ENCODE measurements around the gene CA12.

The CA12 gene

GRCh38 chr15:63372018-63372705 is 9.5 kb downstream of the CA12 start:
- Histone ChIP-seq H3K79me1 (ENCODE audit: low read length) (peaks cover 2% of the 10 kb centered on the region), H3K4ac (ENCODE audit: low read depth, low read length) (no peak overlapping the region), H3K79me2 (ENCODE audit: control insufficient read depth, insufficient read depth, low read length) (peaks cover 2% of the 10 kb centered on the region), H2BK15ac (replicated peaks; ENCODE audit: low read depth) (no peak overlapping the region), H2BK5ac (ENCODE audit: low read length) (no peak overlapping the region), H3K9ac (ENCODE audit: low read length) (no peak overlapping the region), H4K8ac (ENCODE audit: low read depth, low read length) (no peak overlapping the region), H2AK5ac (ENCODE audit: low read length) (no peak overlapping the region), H3K4me3 (ENCODE audit: low read length) (no peak overlapping the region), H3K4me1 (ENCODE audit: control insufficient read depth, low read depth, low read length) (no peaks in the 10 kb centered on the region), H3K23ac (ENCODE audit: low read length) (peak overlapping the region; percentile 50), H3K27ac (ENCODE audit: low read depth, low read length) (no peak overlapping the region), H3K27me3 (ENCODE audit: insufficient read depth, low read length, poor library complexity) (no peaks in the 10 kb centered on the region), H3K56ac (ENCODE audit: low read length) (no peak overlapping the region), H3K36me3 (ENCODE audit: control insufficient read depth, insufficient read depth, low read length) (no peaks in the 10 kb centered on the region), H4K5ac (ENCODE audit: low read length) (no peak overlapping the region), H3K4me2 (ENCODE audit: low read length) (no peak overlapping the region), H2BK120ac (ENCODE audit: low read depth, low read length) (no peak overlapping the region), H3K18ac (ENCODE audit: low read length) (no peak overlapping the region)
- DNase-seq, result no peak
- WGBS (ENCODE audit: extremely low coverage, insufficient coverage, low lambda C conversion rate), result no CpG with 5 or more reads among the region's 12 CpGs

DNA sequence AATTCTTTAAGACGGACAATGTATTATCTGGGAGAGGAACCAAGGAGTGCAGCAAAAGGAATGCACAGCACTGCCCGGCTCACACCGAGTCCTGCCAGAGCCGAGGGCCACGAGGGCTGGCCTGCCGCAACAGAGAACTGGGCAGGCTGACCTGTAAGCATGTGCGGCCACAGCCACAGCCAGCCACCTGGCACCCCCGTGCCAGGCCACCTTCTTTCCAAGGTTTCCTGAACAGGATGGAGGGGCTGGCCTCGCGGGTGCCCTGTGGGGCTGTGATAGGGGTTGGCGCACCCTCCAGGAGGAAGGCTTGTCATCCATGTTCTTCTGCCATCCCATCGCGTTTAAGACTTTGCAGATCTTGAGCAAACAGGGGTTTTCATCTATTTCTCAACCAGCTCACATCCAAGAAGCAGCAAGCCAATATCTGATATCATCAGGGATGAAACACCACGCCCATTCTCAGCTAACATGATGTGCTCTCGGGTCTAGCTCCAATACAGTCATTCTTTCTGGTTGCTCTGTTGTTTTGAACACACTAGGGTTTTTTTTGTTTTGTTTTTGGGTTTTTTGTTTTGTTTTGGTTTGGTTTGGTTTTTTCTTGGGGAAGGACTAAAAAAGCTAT is 10.2 kb downstream of the CA12 start:
- no peak overlapping the region for H4K8ac ChIP-seq (ENCODE audit: low read depth, low read length)
- no peak overlapping the region for H2AK5ac ChIP-seq (ENCODE audit: low read length)
- H3K4ac ChIP-seq (ENCODE audit: low read depth, low read length), result no peak overlapping the region
- H3K9ac ChIP-seq (ENCODE audit: low read length), result no peak overlapping the region
- no peak overlapping the region for H3K4me3 ChIP-seq (ENCODE audit: low read length)
- H3K79me1 ChIP-seq (ENCODE audit: low read length), result peaks cover 2% of the 10 kb centered on the region
- no peaks in the 10 kb centered on the region for H3K4me1 ChIP-seq (ENCODE audit: control insufficient read depth, low read depth, low read length)
- no peak for DNase-seq
- no peak overlapping the region for H3K4me2 ChIP-seq (ENCODE audit: low read length)
- no peak overlapping the region for H3K56ac ChIP-seq (ENCODE audit: low read length)
- H3K79me2 ChIP-seq (ENCODE audit: control insufficient read depth, insufficient read depth, low read length), result no peaks in the 10 kb centered on the region
- no peak overlapping the region for H2BK120ac ChIP-seq (ENCODE audit: low read depth, low read length)
- no peak overlapping the region for H3K27ac ChIP-seq (ENCODE audit: low read depth, low read length)
- H3K23ac ChIP-seq (ENCODE audit: low read length), result no peak overlapping the region
- no peak overlapping the region for H2BK5ac ChIP-seq (ENCODE audit: low read length)
- no CpG with 5 or more reads among the region's 15 CpGs for WGBS (ENCODE audit: extremely low coverage, insufficient coverage, low lambda C conversion rate)
- no peaks in the 10 kb centered on the region for H3K27me3 ChIP-seq (ENCODE audit: insufficient read depth, low read length, poor library complexity)
- no peaks in the 10 kb centered on the region for H3K36me3 ChIP-seq (ENCODE audit: control insufficient read depth, insufficient read depth, low read length)
- H3K18ac ChIP-seq (ENCODE audit: low read length), result peak overlapping the region; percentile 11
- no peak overlapping the region for H2BK15ac ChIP-seq (replicated peaks; ENCODE audit: low read depth)
- no peak overlapping the region for H4K5ac ChIP-seq (ENCODE audit: low read length)

DNA sequence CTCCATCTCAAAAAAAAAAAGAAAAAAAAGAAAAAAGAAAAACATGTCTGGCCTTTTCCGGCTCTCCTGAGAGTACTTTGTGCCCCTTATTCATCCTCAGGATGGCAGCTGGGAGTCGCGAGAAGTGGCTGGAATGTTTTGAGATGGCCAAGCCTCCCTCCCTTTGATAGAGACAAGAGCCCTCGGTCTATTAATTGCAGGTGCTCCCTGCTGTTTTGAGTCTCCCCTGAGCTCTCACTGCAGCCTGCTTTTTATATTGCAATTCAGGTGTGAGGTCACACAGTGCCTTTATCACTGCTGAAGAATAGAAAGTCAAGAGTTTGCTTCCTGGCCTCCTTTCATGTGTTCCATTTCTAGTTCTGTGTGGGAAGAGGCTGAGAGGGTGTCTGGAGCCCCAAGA is 10.9 kb downstream of the CA12 start:
- H4K8ac ChIP-seq (ENCODE audit: low read depth, low read length), result no peak overlapping the region
- no peak overlapping the region for H3K4ac ChIP-seq (ENCODE audit: low read depth, low read length)
- no CpG with 5 or more reads among the region's 4 CpGs for WGBS (ENCODE audit: extremely low coverage, insufficient coverage, low lambda C conversion rate)
- H3K23ac ChIP-seq (ENCODE audit: low read length), result no peak overlapping the region
- H2BK120ac ChIP-seq (ENCODE audit: low read depth, low read length), result no peak overlapping the region
- no peak overlapping the region for H2BK5ac ChIP-seq (ENCODE audit: low read length)
- no peak overlapping the region for H2AK5ac ChIP-seq (ENCODE audit: low read length)
- H3K4me1 ChIP-seq (ENCODE audit: control insufficient read depth, low read depth, low read length), result no peaks in the 10 kb centered on the region
- H3K4me3 ChIP-seq (ENCODE audit: low read length), result no peak overlapping the region
- no peaks in the 10 kb centered on the region for H3K27me3 ChIP-seq (ENCODE audit: insufficient read depth, low read length, poor library complexity)
- no peak overlapping the region for H3K56ac ChIP-seq (ENCODE audit: low read length)
- no peaks in the 10 kb centered on the region for H3K36me3 ChIP-seq (ENCODE audit: control insufficient read depth, insufficient read depth, low read length)
- H3K27ac ChIP-seq (ENCODE audit: low read depth, low read length), result no peak overlapping the region
- H3K9ac ChIP-seq (ENCODE audit: low read length), result no peak overlapping the region
- no peak overlapping the region for H4K5ac ChIP-seq (ENCODE audit: low read length)
- H3K18ac ChIP-seq (ENCODE audit: low read length), result no peak overlapping the region
- no peaks in the 10 kb centered on the region for H3K79me2 ChIP-seq (ENCODE audit: control insufficient read depth, insufficient read depth, low read length)
- H3K79me1 ChIP-seq (ENCODE audit: low read length), result peaks cover 2% of the 10 kb centered on the region
- H3K4me2 ChIP-seq (ENCODE audit: low read length), result no peak overlapping the region
- no peak overlapping the region for H2BK15ac ChIP-seq (replicated peaks; ENCODE audit: low read depth)
- no peak for DNase-seq

DNA sequence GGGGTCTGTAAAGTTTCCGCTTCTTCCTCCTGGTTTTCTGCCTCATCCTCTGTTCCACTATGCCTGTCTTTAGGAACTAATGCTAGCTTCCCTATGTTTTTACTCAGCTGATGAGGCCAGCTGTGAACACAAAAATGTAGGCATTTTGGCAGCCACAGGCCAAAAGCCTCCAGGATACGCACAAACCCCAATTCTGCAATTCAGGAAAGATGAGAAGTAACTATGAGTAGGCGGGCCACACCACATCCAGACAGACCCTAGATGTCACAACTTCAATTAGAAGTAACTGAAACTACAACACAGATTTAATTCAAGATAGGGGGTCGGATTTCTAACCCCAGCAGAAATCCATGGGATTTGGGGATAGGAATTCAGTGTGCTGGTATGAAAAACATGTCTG is 11.9 kb downstream of the CA12 start:
- WGBS (ENCODE audit: extremely low coverage, insufficient coverage, low lambda C conversion rate), result no CpG with 5 or more reads among the region's 4 CpGs
- Histone ChIP-seq H3K18ac (ENCODE audit: low read length) (no peak overlapping the region), H3K27ac (ENCODE audit: low read depth, low read length) (no peak overlapping the region), H3K27me3 (ENCODE audit: insufficient read depth, low read length, poor library complexity) (no peaks in the 10 kb centered on the region), H4K8ac (ENCODE audit: low read depth, low read length) (no peak overlapping the region), H3K9ac (ENCODE audit: low read length) (no peak overlapping the region), H3K79me2 (ENCODE audit: control insufficient read depth, insufficient read depth, low read length) (no peaks in the 10 kb centered on the region), H2BK5ac (ENCODE audit: low read length) (no peak overlapping the region), H3K79me1 (ENCODE audit: low read length) (peaks cover 2% of the 10 kb centered on the region), H3K4me1 (ENCODE audit: control insufficient read depth, low read depth, low read length) (no peaks in the 10 kb centered on the region), H3K36me3 (ENCODE audit: control insufficient read depth, insufficient read depth, low read length) (no peaks in the 10 kb centered on the region), H2BK120ac (ENCODE audit: low read depth, low read length) (no peak overlapping the region), H3K56ac (ENCODE audit: low read length) (no peak overlapping the region), H3K4me3 (ENCODE audit: low read length) (no peak overlapping the region), H3K4me2 (ENCODE audit: low read length) (no peak overlapping the region), H4K5ac (ENCODE audit: low read length) (no peak overlapping the region), H3K23ac (ENCODE audit: low read length) (no peak overlapping the region), H2BK15ac (replicated peaks; ENCODE audit: low read depth) (no peak overlapping the region), H3K4ac (ENCODE audit: low read depth, low read length) (no peak overlapping the region), H2AK5ac (ENCODE audit: low read length) (no peak overlapping the region)
- DNase-seq, result no peak

DNA sequence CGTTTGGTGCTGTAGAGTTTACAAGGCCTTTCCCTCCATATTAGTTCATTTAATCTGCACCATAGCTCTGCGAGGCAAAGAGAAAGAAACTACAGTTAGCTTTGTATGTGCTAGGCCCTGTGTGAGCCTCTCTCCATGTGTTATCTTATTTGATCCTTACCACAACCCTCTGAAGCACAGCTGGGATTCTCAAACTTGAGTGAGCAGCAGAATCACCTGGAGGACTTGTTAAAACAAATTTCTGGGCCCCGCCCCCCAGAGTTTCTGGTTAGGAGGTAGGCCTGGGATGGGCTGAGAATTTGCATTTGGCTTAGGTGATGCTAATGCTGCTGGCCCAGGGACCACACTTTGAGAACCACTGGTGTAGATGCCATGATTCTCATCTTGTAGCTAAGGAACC is 12.3 kb downstream of the CA12 start:
- Histone ChIP-seq H2BK120ac (ENCODE audit: low read depth, low read length) (no peak overlapping the region), H3K79me1 (ENCODE audit: low read length) (peaks cover 2% of the 10 kb centered on the region), H3K4me1 (ENCODE audit: control insufficient read depth, low read depth, low read length) (no peaks in the 10 kb centered on the region), H3K23ac (ENCODE audit: low read length) (no peak overlapping the region), H2BK5ac (ENCODE audit: low read length) (no peak overlapping the region), H2AK5ac (ENCODE audit: low read length) (no peak overlapping the region), H3K27me3 (ENCODE audit: insufficient read depth, low read length, poor library complexity) (no peaks in the 10 kb centered on the region), H2BK15ac (replicated peaks; ENCODE audit: low read depth) (no peak overlapping the region), H4K5ac (ENCODE audit: low read length) (no peak overlapping the region), H3K36me3 (ENCODE audit: control insufficient read depth, insufficient read depth, low read length) (no peaks in the 10 kb centered on the region), H4K8ac (ENCODE audit: low read depth, low read length) (no peak overlapping the region), H3K56ac (ENCODE audit: low read length) (no peak overlapping the region), H3K4me2 (ENCODE audit: low read length) (no peak overlapping the region), H3K4ac (ENCODE audit: low read depth, low read length) (no peak overlapping the region), H3K18ac (ENCODE audit: low read length) (no peak overlapping the region), H3K9ac (ENCODE audit: low read length) (no peak overlapping the region), H3K4me3 (ENCODE audit: low read length) (no peak overlapping the region), H3K27ac (ENCODE audit: low read depth, low read length) (no peak overlapping the region), H3K79me2 (ENCODE audit: control insufficient read depth, insufficient read depth, low read length) (no peaks in the 10 kb centered on the region)
- WGBS (ENCODE audit: extremely low coverage, insufficient coverage, low lambda C conversion rate), result no CpG with 5 or more reads among the region's 3 CpGs
- DNase-seq, result peak; percentile 32

DNA sequence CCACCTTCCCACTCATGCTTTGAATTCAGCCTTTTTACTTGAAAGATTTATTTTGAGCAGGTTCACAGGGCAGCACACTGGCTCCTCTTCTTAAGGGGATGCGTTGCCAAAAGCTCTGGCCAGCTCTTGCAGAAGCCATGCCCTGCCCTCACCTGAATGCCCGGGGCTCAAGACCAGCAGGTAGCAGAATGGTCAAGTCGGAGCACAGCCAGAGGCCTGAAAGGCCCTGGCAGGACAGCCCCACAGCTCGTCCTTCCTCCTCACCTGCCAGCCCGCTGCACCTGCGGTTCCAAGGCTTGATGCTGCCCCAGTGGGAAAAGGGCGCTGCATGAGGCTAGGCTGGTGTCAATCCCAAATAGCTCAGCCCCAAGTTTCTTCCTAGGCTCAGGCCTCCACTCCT is 13.1 kb downstream of the CA12 start:
- H3K4me2 ChIP-seq (ENCODE audit: low read length), result no peak overlapping the region
- no peak overlapping the region for H3K27ac ChIP-seq (ENCODE audit: low read depth, low read length)

More for the DNA sequence above, 13.1 kb downstream of the CA12 start:
- Histone ChIP-seq H3K79me1 (ENCODE audit: low read length) (peaks cover 2% of the 10 kb centered on the region), H3K4me3 (ENCODE audit: low read length) (no peak overlapping the region), H4K8ac (ENCODE audit: low read depth, low read length) (no peak overlapping the region), H4K5ac (ENCODE audit: low read length) (no peak overlapping the region), H2BK5ac (ENCODE audit: low read length) (no peak overlapping the region), H3K4me1 (ENCODE audit: control insufficient read depth, low read depth, low read length) (no peaks in the 10 kb centered on the region), H2AK5ac (ENCODE audit: low read length) (no peak overlapping the region), H3K36me3 (ENCODE audit: control insufficient read depth, insufficient read depth, low read length) (no peaks in the 10 kb centered on the region), H2BK15ac (replicated peaks; ENCODE audit: low read depth) (no peak overlapping the region), H3K18ac (ENCODE audit: low read length) (no peak overlapping the region), H3K79me2 (ENCODE audit: control insufficient read depth, insufficient read depth, low read length) (no peaks in the 10 kb centered on the region), H3K9ac (ENCODE audit: low read length) (no peak overlapping the region), H3K23ac (ENCODE audit: low read length) (no peak overlapping the region), H3K4ac (ENCODE audit: low read depth, low read length) (no peak overlapping the region), H3K27me3 (ENCODE audit: insufficient read depth, low read length, poor library complexity) (no peaks in the 10 kb centered on the region), H2BK120ac (ENCODE audit: low read depth, low read length) (no peak overlapping the region), H3K56ac (ENCODE audit: low read length) (no peak overlapping the region)
- WGBS (ENCODE audit: extremely low coverage, insufficient coverage, low lambda C conversion rate), result no CpG with 5 or more reads among the region's 7 CpGs
- no peak for DNase-seq

All from mesendoderm (in vitro differentiated cells).